ENCODE results near the gene FXYD4.

FXYD4 gene

GRCh38 chr10:43343126-43343525, 28.3 kb upstream of the FXYD4 start:
- no peaks in the 10 kb centered on the region for H3K36me3 ChIP-seq (ENCODE audit: control insufficient read depth in 4 of 4, insufficient read depth in 4 of 4, low read length in 3 of 4)
- peaks cover 0 to 10% (median 2%) of the 10 kb centered on the region in 5 experiments for H3K27me3 ChIP-seq (replicated peaks in 2 of 5; ENCODE audit: control insufficient read depth in 4 of 5, insufficient read depth in 5 of 5, low read length in 4 of 5)
- peaks cover 0 to 1% (median 0%) of the 10 kb centered on the region in 4 experiments for H3K4me1 ChIP-seq (ENCODE audit: control extremely low read depth in 1 of 4, control insufficient read depth in 4 of 4, insufficient read depth in 4 of 4, low read length in 3 of 4)
- DNase-seq = no peak
- ChIA-PET POLR2A (no interaction called here), CTCF (no interaction called here)
- 100% methylated on average over 2 of the region's 15 CpGs for WGBS (ENCODE audit: insufficient coverage)
- H3K4me3 ChIP-seq (ENCODE audit: control insufficient read depth in 1 of 7, extremely low read depth in 1 of 7, insufficient read depth in 4 of 7, low read depth in 2 of 7, low read length in 6 of 7) = no peak overlapping the region
- no peaks in the 10 kb centered on the region for H3K9me3 ChIP-seq (ENCODE audit: control extremely low read depth in 1 of 5, control insufficient read depth in 4 of 5, insufficient read depth in 2 of 5, low read depth in 1 of 5, low read length in 4 of 5)
- H3K27ac ChIP-seq (ENCODE audit: insufficient read depth in 1 of 2, low read depth in 1 of 2, low read length in 2 of 2, poor library complexity in 1 of 2, severe bottlenecking in 2 of 2) = no peak overlapping the region

GRCh38 chr10:43344051-43344450, 27.4 kb upstream of the FXYD4 start:
- POLR2A ChIA-PET = interaction anchor here (0.6 kb wide), 1 partner anchor 105 kb away, joined by 4 read pairs; no protein-coding TSS in a partner anchor
- Histone ChIP-seq H3K4me1 (ENCODE audit: control extremely low read depth in 1 of 4, control insufficient read depth in 4 of 4, insufficient read depth in 4 of 4, low read length in 3 of 4) (no peaks in the 10 kb centered on the region), H3K9me3 (ENCODE audit: control extremely low read depth in 1 of 5, control insufficient read depth in 4 of 5, insufficient read depth in 2 of 5, low read depth in 1 of 5, low read length in 4 of 5) (no peaks in the 10 kb centered on the region), H3K27me3 (replicated peaks in 2 of 5; ENCODE audit: control insufficient read depth in 4 of 5, insufficient read depth in 5 of 5, low read length in 4 of 5) (peaks cover 0 to 13% (median 2%) of the 10 kb centered on the region in 5 experiments), H3K36me3 (ENCODE audit: control insufficient read depth in 4 of 4, insufficient read depth in 4 of 4, low read length in 3 of 4) (no peaks in the 10 kb centered on the region), H3K27ac (ENCODE audit: insufficient read depth in 1 of 2, low read depth in 1 of 2, low read length in 2 of 2, poor library complexity in 1 of 2, severe bottlenecking in 2 of 2) (no peak overlapping the region), H3K4me3 (ENCODE audit: control insufficient read depth in 1 of 7, extremely low read depth in 1 of 7, insufficient read depth in 4 of 7, low read depth in 2 of 7, low read length in 6 of 7) (no peak overlapping the region)
- WGBS (ENCODE audit: insufficient coverage) = 94% methylated on average over 8 of the region's 8 CpGs
- no peak for DNase-seq
- CTCF ChIA-PET = interaction anchor here (0.9 to 2.9 kb wide), 2 partner anchors 40 to 117 kb away, joined by 3 to 13 read pairs; no protein-coding TSS in a partner anchor

- Histone ChIP-seq H3K36me3 (ENCODE audit: control insufficient read depth in 4 of 4, insufficient read depth in 4 of 4, low read length in 3 of 4) (no peaks in the 10 kb centered on the region), H3K27ac (ENCODE audit: insufficient read depth in 1 of 2, low read depth in 1 of 2, low read length in 2 of 2, poor library complexity in 1 of 2, severe bottlenecking in 2 of 2) (no peak overlapping the region), H3K4me3 (ENCODE audit: control insufficient read depth in 1 of 7, extremely low read depth in 1 of 7, insufficient read depth in 4 of 7, low read depth in 2 of 7, low read length in 6 of 7) (no peak overlapping the region), H3K27me3 (replicated peaks in 2 of 5; ENCODE audit: control insufficient read depth in 4 of 5, insufficient read depth in 5 of 5, low read length in 4 of 5) (peaks cover 0 to 19% (median 9%) of the 10 kb centered on the region in 5 experiments), H3K9me3 (ENCODE audit: control extremely low read depth in 1 of 5, control insufficient read depth in 4 of 5, insufficient read depth in 2 of 5, low read depth in 1 of 5, low read length in 4 of 5) (no peaks in the 10 kb centered on the region), H3K4me1 (ENCODE audit: control extremely low read depth in 1 of 4, control insufficient read depth in 4 of 4, insufficient read depth in 4 of 4, low read length in 3 of 4) (peaks cover 0 to 6% (median 2%) of the 10 kb centered on the region in 4 experiments)
- ChIA-PET POLR2A (no interaction called here), CTCF (interaction anchor here (0.9 to 5.2 kb wide), 13 partner anchors 12 to 143 kb away, joined by 3 to 57 read pairs (median 6); no protein-coding TSS in a partner anchor)
- WGBS (ENCODE audit: insufficient coverage) = 83% methylated on average over 1 of the region's 4 CpGs
- no peak for DNase-seq
Observed at GRCh38 chr10:43347997-43348396, 23.4 kb upstream of the FXYD4 start.

- H3K27me3 ChIP-seq (replicated peaks in 2 of 5; ENCODE audit: control insufficient read depth in 4 of 5, insufficient read depth in 5 of 5, low read length in 4 of 5) = peaks cover 0 to 19% (median 8%) of the 10 kb centered on the region in 5 experiments
- peaks cover 0 to 6% (median 2%) of the 10 kb centered on the region in 4 experiments for H3K4me1 ChIP-seq (ENCODE audit: control extremely low read depth in 1 of 4, control insufficient read depth in 4 of 4, insufficient read depth in 4 of 4, low read length in 3 of 4)
- ChIA-PET POLR2A (interaction anchor here (0.6 kb wide), 1 partner anchor 80 kb away, joined by 4 read pairs; no protein-coding TSS in a partner anchor), CTCF (interaction anchor here (0.9 to 5.2 kb wide), 17 partner anchors 11 to 144 kb away, joined by 3 to 57 read pairs (median 6); no protein-coding TSS in a partner anchor)
- H3K36me3 ChIP-seq (ENCODE audit: control insufficient read depth in 4 of 4, insufficient read depth in 4 of 4, low read length in 3 of 4) = no peaks in the 10 kb centered on the region
- H3K9me3 ChIP-seq (ENCODE audit: control extremely low read depth in 1 of 5, control insufficient read depth in 4 of 5, insufficient read depth in 2 of 5, low read depth in 1 of 5, low read length in 4 of 5) = no peaks in the 10 kb centered on the region
- peak; percentile 88 to 94 (median 92) for DNase-seq
- no peak overlapping the region for H3K27ac ChIP-seq (ENCODE audit: insufficient read depth in 1 of 2, low read depth in 1 of 2, low read length in 2 of 2, poor library complexity in 1 of 2, severe bottlenecking in 2 of 2)
- H3K4me3 ChIP-seq (ENCODE audit: control insufficient read depth in 1 of 7, extremely low read depth in 1 of 7, insufficient read depth in 4 of 7, low read depth in 2 of 7, low read length in 6 of 7) = no peak overlapping the region
- WGBS (ENCODE audit: insufficient coverage) = 54% methylated on average over 11 of the region's 13 CpGs
Observed at GRCh38 chr10:43348511-43349312, 22.7 kb upstream of the FXYD4 start.

- H3K27me3 ChIP-seq (replicated peaks in 2 of 5; ENCODE audit: control insufficient read depth in 4 of 5, insufficient read depth in 5 of 5, low read length in 4 of 5) = peaks cover 0 to 19% (median 7%) of the 10 kb centered on the region in 5 experiments
- POLR2A ChIA-PET = no interaction called here
- H3K36me3 ChIP-seq (ENCODE audit: control insufficient read depth in 4 of 4, insufficient read depth in 4 of 4, low read length in 3 of 4) = no peaks in the 10 kb centered on the region
- peaks cover 0 to 6% (median 2%) of the 10 kb centered on the region in 4 experiments for H3K4me1 ChIP-seq (ENCODE audit: control extremely low read depth in 1 of 4, control insufficient read depth in 4 of 4, insufficient read depth in 4 of 4, low read length in 3 of 4)
- H3K9me3 ChIP-seq (ENCODE audit: control extremely low read depth in 1 of 5, control insufficient read depth in 4 of 5, insufficient read depth in 2 of 5, low read depth in 1 of 5, low read length in 4 of 5) = no peaks in the 10 kb centered on the region
- CTCF ChIA-PET = interaction anchor here (0.7 to 5.2 kb wide), 7 partner anchors 10 to 94 kb away, joined by 3 to 57 read pairs (median 4); no protein-coding TSS in a partner anchor
- no peak for DNase-seq
- H3K4me3 ChIP-seq (ENCODE audit: control insufficient read depth in 1 of 7, extremely low read depth in 1 of 7, insufficient read depth in 4 of 7, low read depth in 2 of 7, low read length in 6 of 7) = peak overlapping the region in 1 of 7 experiments; percentile 32
- WGBS (ENCODE audit: insufficient coverage) = 78% methylated on average over 4 of the region's 7 CpGs
- no peak overlapping the region for H3K27ac ChIP-seq (ENCODE audit: insufficient read depth in 1 of 2, low read depth in 1 of 2, low read length in 2 of 2, poor library complexity in 1 of 2, severe bottlenecking in 2 of 2)
Observed at GRCh38 chr10:43350156-43350555, 21.3 kb upstream of the FXYD4 start.

GRCh38 chr10:43350686-43351085, 20.8 kb upstream of the FXYD4 start:
- CTCF ChIA-PET = interaction anchor here (0.7 to 5.2 kb wide), 5 partner anchors 9 to 79 kb away, joined by 3 to 57 read pairs (median 4); no protein-coding TSS in a partner anchor
- WGBS (ENCODE audit: insufficient coverage) = 27% methylated on average over 34 of the region's 34 CpGs

More at GRCh38 chr10:43350686-43351085, 20.8 kb upstream of the FXYD4 start:
- H3K27me3 ChIP-seq (replicated peaks in 2 of 5; ENCODE audit: control insufficient read depth in 4 of 5, insufficient read depth in 5 of 5, low read length in 4 of 5) = peaks cover 0 to 19% (median 7%) of the 10 kb centered on the region in 5 experiments
- no peaks in the 10 kb centered on the region for H3K9me3 ChIP-seq (ENCODE audit: control extremely low read depth in 1 of 5, control insufficient read depth in 4 of 5, insufficient read depth in 2 of 5, low read depth in 1 of 5, low read length in 4 of 5)
- no peaks in the 10 kb centered on the region for H3K36me3 ChIP-seq (ENCODE audit: control insufficient read depth in 4 of 4, insufficient read depth in 4 of 4, low read length in 3 of 4)
- H3K4me3 ChIP-seq (ENCODE audit: control insufficient read depth in 1 of 7, extremely low read depth in 1 of 7, insufficient read depth in 4 of 7, low read depth in 2 of 7, low read length in 6 of 7) = peak overlapping the region in 3 of 7 experiments; percentile 28 to 52 (median 32)
- POLR2A ChIA-PET = no interaction called here
- H3K27ac ChIP-seq (ENCODE audit: insufficient read depth in 1 of 2, low read depth in 1 of 2, low read length in 2 of 2, poor library complexity in 1 of 2, severe bottlenecking in 2 of 2) = no peak overlapping the region
- peak in 2 of 3 donors; percentile 19 to 29 for DNase-seq
- H3K4me1 ChIP-seq (ENCODE audit: control extremely low read depth in 1 of 4, control insufficient read depth in 4 of 4, insufficient read depth in 4 of 4, low read length in 3 of 4) = peaks cover 0 to 6% (median 2%) of the 10 kb centered on the region in 4 experiments

All from common myeloid progenitor, CD34-positive (primary cell).